Kidney (tissue), 14 donors: ENCODE results near the gene NSMF. TPM values are rescaled to one million over a fixed set of nuclear protein-coding genes. Genes with fewer than 3 reads are reported as not detected.

ENCODE experiments used
- DNase-seq, 5 donors: peaks; one replicate each; pipeline ENCODE4 v3.0.0-alpha.2; 2013 to 2020
- FAIRE-seq: peaks from 2 replicates; lab custom pipeline; 2012; peaks lifted over from hg19 to GRCh38; lab: Jason Lieb, UNC
- H3K27ac ChIP-seq, 2 donors: one replicate each; pipeline ENCODE4 v1.7.0; 2013; ENCODE audit warnings: low read depth in 2 of 2, low read length in 2 of 2, inconsistent platforms in 1 of 2
- H3K27me3 ChIP-seq: one replicate; pipeline ENCODE4 v1.7.1; 2013; ENCODE audit warnings: low read length, inconsistent platforms; ENCODE audit not compliant: control insufficient read depth, insufficient read depth
- H3K36me3 ChIP-seq, 3 donors: one replicate each; pipeline versions ENCODE4 v1.7.0 to v1.7.1; 2013; ENCODE audit warnings: low read length in 3 of 3, control low read depth in 1 of 3, inconsistent platforms in 1 of 3; ENCODE audit not compliant: insufficient read depth in 3 of 3, control insufficient read depth in 2 of 3
- H3K4me1 ChIP-seq, 3 donors: one replicate each; pipeline versions ENCODE4 v1.7.0 to v1.7.1; 2013; ENCODE audit warnings: low read length in 3 of 3, inconsistent platforms in 1 of 3, low read depth in 1 of 3; ENCODE audit not compliant: control insufficient read depth in 2 of 3, insufficient read depth in 2 of 3
- H3K4me3 ChIP-seq, 3 donors: one replicate each; pipeline versions ENCODE4 v1.7.0 to v1.8.1; 2013; ENCODE audit warnings: low read length in 3 of 3, control low read depth in 1 of 3, inconsistent platforms in 1 of 3
- H3K9ac ChIP-seq, 3 donors: one replicate each; pipeline versions ENCODE4 v1.7.0 to v1.7.1; 2013; ENCODE audit warnings: low read length in 3 of 3, control low read depth in 1 of 3, inconsistent platforms in 1 of 3
- H3K9me3 ChIP-seq, 3 donors: one replicate each; pipeline versions ENCODE4 v1.7.0 to v1.7.1; 2013; ENCODE audit warnings: low read length in 3 of 3, control low read depth in 1 of 3, inconsistent platforms in 1 of 3; ENCODE audit not compliant: control insufficient read depth in 2 of 3, insufficient read depth in 1 of 3
- intact Hi-C: fragments of 100-400 bp; cut with DNase I; formaldehyde crosslinking; loops from one replicate; pipeline ENCODE4 v1.11.1; 2022
- polyA plus RNA-seq: library from polyadenylated mRNA; stranded (reverse); fragments of 350-450 nt; fragmentation: Illumina TruSeq; extraction: RNeasy Lipid Tissue Mini Kit (QIAGEN cat#74804); gene quantifications from one replicate; pipeline ENCODE4 v1.2.3, GENCODE V29; 2014; ENCODE audit warnings: low read depth, low replicate concordance; ENCODE audit not compliant: insufficient read depth
- total RNA-seq: library from RNA; stranded (reverse); fragmentation: NEBNext Ultra II Directional; extraction: Animal tissue kit (Norgen Biotek cat#: 25700); gene quantifications from one replicate; pipeline ENCODE4 v1.2.1, GENCODE V29; 2021
- TF ChIP-seq, protein P1 (sequence below): IDR thresholded peaks from 3 replicates; pipeline ENCODE4 v1.5.1; 2012; ENCODE audit warnings: mild to moderate bottlenecking, moderate library complexity, borderline replicate concordance; ENCODE audit not compliant: insufficient read depth; ENCODE audit errors: extremely low read depth
- donor health status: control.
- donor health status: control.
- donor health status: control.
- donor health status: control.
- donor health status: control.
- donor health status: DM: yes; HTN: yes; CAD: no.
- donor health status: Normal renal cell carcinoma (clear cell type).

NSMF gene
- total and polyA plus RNA-seq, 2 donors from 2014 or later: 32.7 to 49.5 TPM

DNA sequence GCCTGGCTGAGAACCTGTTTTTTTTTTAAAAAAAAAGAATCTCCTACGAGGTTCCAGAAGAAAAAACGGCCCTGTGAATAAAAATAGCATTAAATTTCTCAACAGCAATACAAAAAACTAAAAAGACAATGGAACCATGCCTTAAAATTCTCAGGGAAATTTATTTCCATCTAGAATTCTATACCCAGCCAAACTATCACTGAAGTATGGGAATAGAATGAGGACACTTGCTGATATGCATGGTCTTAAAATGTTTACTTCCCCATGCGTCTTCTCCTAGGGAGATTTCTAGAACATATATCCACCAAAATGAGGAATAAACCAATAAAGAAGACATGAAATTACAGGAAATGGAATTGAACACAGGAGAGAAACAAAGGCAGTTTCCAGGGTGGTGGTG is 16.5 kb upstream of the NSMF start:
- TF ChIP-seq, protein P1, sequence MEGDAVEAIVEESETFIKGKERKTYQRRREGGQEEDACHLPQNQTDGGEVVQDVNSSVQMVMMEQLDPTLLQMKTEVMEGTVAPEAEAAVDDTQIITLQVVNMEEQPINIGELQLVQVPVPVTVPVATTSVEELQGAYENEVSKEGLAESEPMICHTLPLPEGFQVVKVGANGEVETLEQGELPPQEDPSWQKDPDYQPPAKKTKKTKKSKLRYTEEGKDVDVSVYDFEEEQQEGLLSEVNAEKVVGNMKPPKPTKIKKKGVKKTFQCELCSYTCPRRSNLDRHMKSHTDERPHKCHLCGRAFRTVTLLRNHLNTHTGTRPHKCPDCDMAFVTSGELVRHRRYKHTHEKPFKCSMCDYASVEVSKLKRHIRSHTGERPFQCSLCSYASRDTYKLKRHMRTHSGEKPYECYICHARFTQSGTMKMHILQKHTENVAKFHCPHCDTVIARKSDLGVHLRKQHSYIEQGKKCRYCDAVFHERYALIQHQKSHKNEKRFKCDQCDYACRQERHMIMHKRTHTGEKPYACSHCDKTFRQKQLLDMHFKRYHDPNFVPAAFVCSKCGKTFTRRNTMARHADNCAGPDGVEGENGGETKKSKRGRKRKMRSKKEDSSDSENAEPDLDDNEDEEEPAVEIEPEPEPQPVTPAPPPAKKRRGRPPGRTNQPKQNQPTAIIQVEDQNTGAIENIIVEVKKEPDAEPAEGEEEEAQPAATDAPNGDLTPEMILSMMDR: no peak
- no peak overlapping the region for H3K4me3 ChIP-seq
- H3K27me3 ChIP-seq: no peaks in the 10 kb centered on the region
- H3K36me3 ChIP-seq: no peaks in the 10 kb centered on the region
- intact Hi-C loops: no loop called here
- no peak for FAIRE-seq
- no peak overlapping the region for H3K27ac ChIP-seq
- no peaks in the 10 kb centered on the region for H3K4me1 ChIP-seq
- no peak overlapping the region for H3K9ac ChIP-seq
- DNase-seq: no peak
- H3K9me3 ChIP-seq: peaks cover 0 to 9% (median 5%) of the 10 kb centered on the region in 3 donors

DNA sequence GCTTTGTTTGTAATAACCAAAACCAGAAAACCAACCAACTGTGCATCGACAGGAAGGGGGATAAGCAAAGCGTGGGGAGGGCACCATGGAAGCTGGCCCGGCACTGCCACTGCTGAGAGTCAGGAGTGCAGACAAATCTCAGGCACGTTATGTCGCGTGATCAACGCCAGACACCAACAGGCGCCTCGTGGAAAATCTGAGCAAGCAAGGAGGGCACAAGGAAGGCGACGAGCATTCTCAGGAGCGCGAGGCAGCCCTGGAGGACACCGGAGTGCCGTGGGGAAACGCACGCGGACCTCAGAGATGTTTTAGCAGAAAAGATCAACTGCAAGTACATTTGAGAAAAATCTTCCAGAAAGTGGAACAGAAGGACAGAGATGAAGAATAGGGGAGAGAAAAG is 15.1 kb upstream of the NSMF start:
- no peaks in the 10 kb centered on the region for H3K27me3 ChIP-seq
- peak in 1 of 5 donors; percentile 39 for DNase-seq
- intact Hi-C loops: no loop called here
- H3K4me3 ChIP-seq: no peak overlapping the region
- no peak overlapping the region for H3K9ac ChIP-seq
- H3K36me3 ChIP-seq: no peaks in the 10 kb centered on the region
- TF ChIP-seq, protein P1: no peak
- no peak for FAIRE-seq
- no peaks in the 10 kb centered on the region for H3K4me1 ChIP-seq
- peaks cover 0 to 9% (median 5%) of the 10 kb centered on the region in 3 donors for H3K9me3 ChIP-seq
- no peak overlapping the region for H3K27ac ChIP-seq

DNA sequence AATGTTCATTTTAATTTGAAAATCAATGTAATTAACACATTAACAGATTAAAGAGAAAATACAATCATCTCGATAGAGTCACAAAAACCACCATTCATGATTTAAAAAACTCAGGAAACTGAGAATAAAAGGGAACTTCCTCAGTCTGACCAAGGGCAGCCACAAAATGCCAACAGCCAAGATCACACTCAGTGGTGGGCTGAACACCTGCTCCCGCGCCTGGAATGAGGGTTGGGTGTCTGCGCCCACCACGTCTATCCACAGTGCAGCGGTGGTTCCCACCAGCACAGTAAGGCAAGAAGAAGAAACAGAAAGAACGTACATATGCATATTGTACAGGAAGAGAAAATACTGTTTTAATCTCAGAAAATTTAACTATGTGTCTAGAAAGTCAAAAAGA is 11.7 kb upstream of the NSMF start:
- Histone ChIP-seq H3K9me3 (peaks cover 0 to 5% (median 2%) of the 10 kb centered on the region in 3 donors), H3K4me3 (no peak overlapping the region), H3K9ac (no peak overlapping the region), H3K27me3 (no peaks in the 10 kb centered on the region), H3K27ac (no peak overlapping the region), H3K4me1 (no peaks in the 10 kb centered on the region), H3K36me3 (no peaks in the 10 kb centered on the region)
- intact Hi-C loops: no loop called here
- TF ChIP-seq, protein P1: no peak
- DNase-seq (peak in 1 of 5 donors; percentile 39), FAIRE-seq (no peak)

DNA sequence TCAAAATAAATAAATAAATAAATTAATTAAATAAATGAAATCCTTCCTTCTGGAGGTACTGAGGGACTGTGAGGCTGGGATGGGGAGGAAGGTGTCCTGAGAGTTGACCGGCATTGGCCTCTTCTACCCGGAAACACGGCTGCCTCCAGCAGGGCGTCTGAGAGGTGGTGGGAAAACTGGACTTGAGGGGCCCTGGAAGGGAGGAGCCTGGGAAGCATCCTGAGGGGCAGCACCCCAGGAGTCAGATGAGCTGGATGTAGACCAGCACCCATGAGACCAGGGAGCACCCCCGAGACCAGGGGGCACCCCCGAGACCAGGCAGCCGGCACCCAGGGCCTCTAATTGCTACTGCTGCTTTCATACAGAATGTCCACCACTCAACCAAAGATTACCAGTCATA is 8.8 kb upstream of the NSMF start:
- FAIRE-seq: no peak
- Histone ChIP-seq H3K9ac (no peak overlapping the region), H3K4me1 (no peaks in the 10 kb centered on the region), H3K36me3 (no peaks in the 10 kb centered on the region), H3K27ac (no peak overlapping the region), H3K4me3 (no peak overlapping the region), H3K9me3 (no peaks in the 10 kb centered on the region), H3K27me3 (no peaks in the 10 kb centered on the region)
- peak in 2 of 5 donors; percentile 25 to 33 for DNase-seq
- TF ChIP-seq, protein P1: no peak
- intact Hi-C loops: no loop called here
